Measurements from ENCODE around the gene ADCY3. TPM values are rescaled to one million over a fixed set of nuclear protein-coding genes. Genes with fewer than 3 reads are reported as not detected.

Gene ADCY3
- total and polyA plus RNA-seq, 2 of the 13 experiments (the other 11 are each of a cell fraction or from before 2014, with no cell fraction given), result 0.11 to 0.61 TPM

DNA sequence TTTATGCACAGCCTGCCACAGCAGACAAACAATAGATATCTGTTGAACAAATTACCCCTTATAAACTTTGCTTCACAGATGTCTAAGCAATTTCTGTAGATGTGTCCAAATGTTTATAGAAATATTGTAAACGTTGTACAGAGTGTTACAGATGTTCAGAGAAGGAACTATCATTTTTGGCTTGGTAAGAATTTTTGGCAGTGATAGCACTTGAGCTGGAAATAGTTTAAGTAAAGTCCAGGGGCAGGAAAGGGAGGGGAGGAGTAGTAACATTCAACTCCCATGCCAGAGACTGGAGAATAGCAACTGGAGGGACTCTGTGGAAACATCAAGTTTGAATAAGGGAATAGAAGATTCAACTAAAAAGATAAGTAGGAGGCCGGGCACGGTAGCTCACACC lies 131.2 kb downstream of the ADCY3 start:
- DNase-seq (ENCODE audit: low spot score), result no peak
- Histone ChIP-seq H3K9me3 (ENCODE audit: low read length) (no peaks in the 10 kb centered on the region), H3K4me1 (ENCODE audit: insufficient read depth, low read length) (peaks cover 29% of the 10 kb centered on the region), H3K4me3 (replicated peaks in 1 of 3; ENCODE audit: insufficient read depth in 1 of 3, low read depth in 2 of 3, low read length in 3 of 3) (no peak overlapping the region), H3K36me3 (replicated peaks in 1 of 2; ENCODE audit: control insufficient read depth in 1 of 2, insufficient read depth in 2 of 2, low read length in 2 of 2) (peaks cover 0 to 12% of the 10 kb centered on the region in 2 experiments; a peak in 1 of 5 replicates), H2AFZ (ENCODE audit: low read length) (no peak overlapping the region), H4K20me1 (ENCODE audit: insufficient read depth, low read length) (no peaks in the 10 kb centered on the region), H3K27ac (ENCODE audit: extremely low read length, insufficient read depth, low read length) (no peak overlapping the region), H3K4me2 (ENCODE audit: low read depth, low read length) (no peak overlapping the region), H3K79me2 (ENCODE audit: insufficient read depth, low read length) (peaks cover 3% of the 10 kb centered on the region), H3K9ac (ENCODE audit: insufficient read depth, low read depth, low read length) (no peak overlapping the region), H3K27me3 (ENCODE audit: control insufficient read depth in 1 of 2, insufficient read depth in 2 of 2, low read length in 2 of 2) (no peaks in the 10 kb centered on the region; a peak in 1 of 5 replicates)
- in situ Hi-C loops (cut with HindIII; ENCODE audit: extremely low pct_ligation_motif_present, low pct_unique_long_range_greater_than_20kb) (no loop called here), intact Hi-C loops (cut with micrococcal nuclease; ENCODE audit: unreplicated experiment) (no loop called here)
- POLR2A ChIA-PET, result no interaction called here
- no peak for TF ChIP-seq IKZF4 (CRISPR knock-in tag; IDR thresholded peaks at IDR 0.05; ENCODE audit: borderline replicate concordance, low read depth, not compliant biosample characterization)
- TF ChIP-seq EEA1 (CRISPR knock-in tag; IDR thresholded peaks at IDR 0.05; ENCODE audit: borderline replicate concordance), result no peak
- no peak for TF ChIP-seq MTF2 (CRISPR knock-in tag; IDR thresholded peaks at IDR 0.05; ENCODE audit: borderline replicate concordance)
- no peak for TF ChIP-seq ZFP62 (CRISPR knock-in tag; IDR thresholded peaks at IDR 0.05)
- TF ChIP-seq, protein P1, sequence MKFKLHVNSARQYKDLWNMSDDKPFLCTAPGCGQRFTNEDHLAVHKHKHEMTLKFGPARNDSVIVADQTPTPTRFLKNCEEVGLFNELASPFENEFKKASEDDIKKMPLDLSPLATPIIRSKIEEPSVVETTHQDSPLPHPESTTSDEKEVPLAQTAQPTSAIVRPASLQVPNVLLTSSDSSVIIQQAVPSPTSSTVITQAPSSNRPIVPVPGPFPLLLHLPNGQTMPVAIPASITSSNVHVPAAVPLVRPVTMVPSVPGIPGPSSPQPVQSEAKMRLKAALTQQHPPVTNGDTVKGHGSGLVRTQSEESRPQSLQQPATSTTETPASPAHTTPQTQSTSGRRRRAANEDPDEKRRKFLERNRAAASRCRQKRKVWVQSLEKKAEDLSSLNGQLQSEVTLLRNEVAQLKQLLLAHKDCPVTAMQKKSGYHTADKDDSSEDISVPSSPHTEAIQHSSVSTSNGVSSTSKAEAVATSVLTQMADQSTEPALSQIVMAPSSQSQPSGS (CRISPR knock-in tag; IDR thresholded peaks at IDR 0.05), result no peak
- TF ChIP-seq POLR2A (IDR thresholded peaks at IDR 0.05; ENCODE audit: insufficient read depth in 1 of 2, low read depth in 2 of 2, low read length in 2 of 2), result no peak
- TF ChIP-seq STAT6 (CRISPR knock-in tag; IDR thresholded peaks at IDR 0.05; ENCODE audit: borderline replicate concordance), result no peak
- TF ChIP-seq RCOR2 (CRISPR knock-in tag; IDR thresholded peaks at IDR 0.05), result no peak
- TF ChIP-seq RBM22 (optimal IDR thresholded peaks at IDR 0.05; ENCODE audit: low read length), result no peak
- CTCF ChIA-PET (ENCODE audit: low intra/inter-chr PET ratio, low total read pairs), result no interaction called here
- no peak for FAIRE-seq
- no TSS peak for BruUV-seq (replicated peaks)
- no peak for ATAC-seq
- WGBS (ENCODE audit: low lambda C conversion rate), result 59% methylated on average over 3 of the region's 3 CpGs

Data from HepG2 (cell line).